Right lobe of liver (tissue), 6 donors: ENCODE results near the gene SYNE4. TPM values are rescaled to one million over a fixed set of nuclear protein-coding genes. Genes with fewer than 3 reads are reported as not detected.

ENCODE experiments used
- ATAC-seq, 4 donors: fragments of 200-7000 bp; cut with Tn5 transposase; one replicate each; pipeline ENCODE4 v1.9.1; 2020; ENCODE audit warnings: mild to moderate bottlenecking in 4 of 4, moderate library complexity in 4 of 4
- DNase-seq, 3 donors: peaks; one replicate each; pipeline ENCODE4 v3.0.0-alpha.2; 2020
- H3K27ac ChIP-seq, 3 donors: fragments of 200-600 bp; one replicate each; pipeline ENCODE4 v1.8.0; 2022
- H3K27me3 ChIP-seq, 2 donors: fragments of 200-600 bp; one replicate each; pipeline ENCODE4 v1.8.0; 2022
- H3K36me3 ChIP-seq, 4 donors: fragments of 200-600 bp; sonication (generic) in 1 of 4; one replicate each; pipeline versions ENCODE4 v1.5.1 to v1.8.0; 2017 to 2022; ENCODE audit warnings: control low read depth in 1 of 4
- H3K4me1 ChIP-seq, 4 donors: fragments of 200-600 bp; sonication (generic) in 1 of 4; one replicate each; pipeline versions ENCODE4 v1.5.1 to v1.8.0; 2017 to 2022; ENCODE audit warnings: control low read depth in 1 of 4
- H3K4me3 ChIP-seq, 3 donors: fragments of 200-600 bp; one replicate each; pipeline ENCODE4 v1.8.0; 2022
- H3K9me3 ChIP-seq, 4 donors: fragments of 200-600 bp; sonication (generic) in 1 of 4; one replicate each; pipeline versions ENCODE4 v1.5.1 to v1.8.0; 2017 to 2022; ENCODE audit warnings: control low read depth in 1 of 4
- POLR2A ChIP-seq: fragments of 450-650 bp; IDR thresholded peaks from one replicate; pipeline ENCODE4 v1.6.1; 2017; ENCODE audit warnings: antibody characterized with exemption, mild to moderate bottlenecking
- WGBS: methylation state at CpG from one replicate; pipeline ENCODE4 v1.1.6; 2018; ENCODE audit warnings: low coverage, low lambda C conversion rate; ENCODE audit not compliant: insufficient coverage; ENCODE audit errors: missing lambda C conversion rate; 5-methylcytosine and 5-hydroxymethylcytosine counted together
- intact Hi-C, 2 donors: fragments of 100-400 bp; cut with DNase I; formaldehyde crosslinking; loops; one replicate each; pipeline versions ENCODE4 v1.11.2 to v1.14.1; 2022
- total RNA-seq, 6 experiments: library from RNA; depleted of rRNA in 2 of 6; stranded (reverse); fragments of >200 nt in 2 of 6; fragmentation: NEBNext Ultra II Directional in 3 of 6; extraction: Animal tissue kit (Norgen Biotek cat#: 25700) in 3 of 6; gene quantifications; one replicate each; pipeline versions ENCODE4 v1.1.0 to v1.2.4, GENCODE V29; 2016 to 2023
- TF ChIP-seq, protein P1 (sequence below), 4 donors: fragments of 200-600 bp in 3 of 4; fragments of 450-650 bp in 1 of 4; IDR thresholded peaks; one replicate each; pipeline versions ENCODE4 v1.5.1 to v1.8.0; 2016 to 2022; ENCODE audit warnings: antibody characterized with exemption in 4 of 4, mild to moderate bottlenecking in 2 of 4
- donor health status: DM: no; HTN: yes; CAD: no.
- donor health status: DM: no; HTN: no; CAD: no.
- donor health status: DM: no; HTN: no; CAD: no.
- donor health status: DM: no; HTN: yes; CAD: no.
- donor health status: DM: no; HTN: yes; CAD: no.

Gene SYNE4
- total RNA-seq, 6 experiments from 2014 or later, result 3.9 to 7.5 (median 7.0) TPM

DNA sequence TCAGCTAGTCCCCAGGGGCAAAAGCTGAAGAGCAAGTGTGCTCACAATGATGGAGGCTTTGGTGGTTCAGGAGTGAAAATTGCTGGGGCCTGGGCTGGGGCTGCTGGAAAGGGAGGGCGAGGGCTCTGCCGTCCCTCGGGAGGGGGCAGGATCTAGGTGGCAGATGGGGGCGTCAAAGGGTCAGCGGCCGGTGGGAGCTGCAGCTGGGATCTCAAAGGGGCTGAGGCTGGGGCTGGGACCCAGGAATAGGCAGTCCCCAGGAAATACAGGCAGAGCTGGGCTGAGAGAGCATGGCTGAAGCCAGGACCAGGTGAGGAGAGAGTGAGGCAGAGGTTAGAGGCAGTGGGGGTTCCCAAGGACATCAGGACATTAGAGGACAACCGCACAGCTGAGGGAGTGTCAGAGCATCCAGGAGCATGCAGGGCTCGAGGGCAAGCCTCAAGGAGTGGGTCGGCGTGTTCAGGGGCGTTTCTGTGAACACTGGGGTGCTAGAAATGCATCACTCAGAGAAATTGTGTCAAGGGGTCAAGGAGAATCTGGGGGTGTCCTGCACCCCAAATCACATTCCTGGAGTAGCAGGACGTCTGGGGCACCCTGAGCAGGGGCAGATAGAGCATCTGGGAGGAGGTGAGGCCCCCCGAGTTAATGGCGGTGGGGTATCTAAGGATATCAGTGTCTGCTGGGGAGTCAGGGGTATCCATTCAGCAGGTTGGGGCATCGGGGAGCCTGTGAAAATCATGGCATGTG lies 1.2 kb upstream of the SYNE4 start:
- intact Hi-C loops, result no loop called here
- H3K4me3 ChIP-seq, result peak overlapping the region; percentile 54 to 71 (median 69)
- TF ChIP-seq POLR2A, result no peak
- TF ChIP-seq, protein P1, sequence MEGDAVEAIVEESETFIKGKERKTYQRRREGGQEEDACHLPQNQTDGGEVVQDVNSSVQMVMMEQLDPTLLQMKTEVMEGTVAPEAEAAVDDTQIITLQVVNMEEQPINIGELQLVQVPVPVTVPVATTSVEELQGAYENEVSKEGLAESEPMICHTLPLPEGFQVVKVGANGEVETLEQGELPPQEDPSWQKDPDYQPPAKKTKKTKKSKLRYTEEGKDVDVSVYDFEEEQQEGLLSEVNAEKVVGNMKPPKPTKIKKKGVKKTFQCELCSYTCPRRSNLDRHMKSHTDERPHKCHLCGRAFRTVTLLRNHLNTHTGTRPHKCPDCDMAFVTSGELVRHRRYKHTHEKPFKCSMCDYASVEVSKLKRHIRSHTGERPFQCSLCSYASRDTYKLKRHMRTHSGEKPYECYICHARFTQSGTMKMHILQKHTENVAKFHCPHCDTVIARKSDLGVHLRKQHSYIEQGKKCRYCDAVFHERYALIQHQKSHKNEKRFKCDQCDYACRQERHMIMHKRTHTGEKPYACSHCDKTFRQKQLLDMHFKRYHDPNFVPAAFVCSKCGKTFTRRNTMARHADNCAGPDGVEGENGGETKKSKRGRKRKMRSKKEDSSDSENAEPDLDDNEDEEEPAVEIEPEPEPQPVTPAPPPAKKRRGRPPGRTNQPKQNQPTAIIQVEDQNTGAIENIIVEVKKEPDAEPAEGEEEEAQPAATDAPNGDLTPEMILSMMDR (IDR thresholded peaks at IDR 0.05), result no peak
- no peak for ATAC-seq
- H3K9me3 ChIP-seq, result no peaks in the 10 kb centered on the region
- no peaks in the 10 kb centered on the region for H3K27me3 ChIP-seq
- H3K4me1 ChIP-seq, result peaks cover 0 to 24% (median 2%) of the 10 kb centered on the region in 4 donors
- peak overlapping the region in 1 of 3 donors; percentile 78 for H3K27ac ChIP-seq
- 58% methylated on average over 10 of the region's 15 CpGs for WGBS
- no peaks in the 10 kb centered on the region for H3K36me3 ChIP-seq
- no peak for DNase-seq

- Histone ChIP-seq H3K4me1 (peaks cover 0 to 20% (median 2%) of the 10 kb centered on the region in 4 donors), H3K4me3 (peak overlapping the region; percentile 54 to 71 (median 69)), H3K27ac (peak overlapping the region in 2 of 3 donors; percentile 51 to 78), H3K9me3 (no peaks in the 10 kb centered on the region), H3K36me3 (peaks cover 0 to 3% (median 0%) of the 10 kb centered on the region in 4 donors), H3K27me3 (no peaks in the 10 kb centered on the region)
- peak; percentile 38 to 68 (median 52) for ATAC-seq
- WGBS, result 0% methylated on average over 8 of the region's 50 CpGs
- intact Hi-C loops, result no loop called here
- DNase-seq, result peak; percentile 75 to 79 (median 79)
- no peak for TF ChIP-seq POLR2A
- TF ChIP-seq, protein P1 (IDR thresholded peaks at IDR 0.05), result no peak
Observed at GRCh38 chr19:36009220-36009619, 607 bp upstream of the SYNE4 start.

DNA sequence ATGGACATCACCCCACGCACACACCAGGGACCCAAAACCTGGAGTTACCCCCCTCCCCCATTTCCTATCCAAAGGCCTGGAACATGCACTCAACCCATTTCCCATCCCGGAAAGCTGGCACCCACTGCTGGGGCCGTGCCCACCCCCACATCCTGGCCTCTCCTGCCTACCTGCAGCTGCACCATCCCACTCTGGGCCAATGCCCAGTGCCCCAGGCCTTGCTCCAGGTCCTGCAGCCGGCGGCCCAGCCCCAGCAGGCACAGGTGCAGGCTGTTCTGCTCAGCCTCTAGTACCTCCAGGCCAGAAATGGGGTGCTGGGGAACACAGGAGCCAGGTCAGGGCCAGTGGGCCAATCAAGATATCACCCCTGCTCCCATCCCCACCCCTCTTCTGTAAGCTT lies 1.7 kb downstream of the SYNE4 start:
- H3K4me1 ChIP-seq, result peaks cover 0 to 13% (median 2%) of the 10 kb centered on the region in 4 donors
- no peak overlapping the region for H3K4me3 ChIP-seq
- intact Hi-C loops, result no loop called here
- no CpG with 5 or more reads among the region's 5 CpGs for WGBS
- H3K9me3 ChIP-seq, result no peaks in the 10 kb centered on the region
- ATAC-seq (peak in 1 of 4 donors; percentile 4), DNase-seq (no peak)
- H3K27me3 ChIP-seq, result no peaks in the 10 kb centered on the region
- TF ChIP-seq POLR2A, result no peak
- TF ChIP-seq, protein P1 (IDR thresholded peaks at IDR 0.05), result no peak
- H3K36me3 ChIP-seq, result peaks cover 0 to 3% (median 0%) of the 10 kb centered on the region in 4 donors
- H3K27ac ChIP-seq, result no peak overlapping the region

GRCh38 chr19:36003284-36003683 lies 5.3 kb downstream of the SYNE4 start:
- intact Hi-C loops, result no loop called here
- no peak overlapping the region for H3K27ac ChIP-seq
- H3K4me1 ChIP-seq, result peaks cover 0 to 30% (median 9%) of the 10 kb centered on the region in 4 donors
- no peak overlapping the region for H3K4me3 ChIP-seq
- WGBS, result 96% methylated on average over 4 of the region's 4 CpGs
- no peak for TF ChIP-seq POLR2A
- TF ChIP-seq, protein P1 (IDR thresholded peaks at IDR 0.05), result no peak
- no peak for ATAC-seq
- H3K36me3 ChIP-seq, result peaks cover 0 to 3% (median 0%) of the 10 kb centered on the region in 4 donors
- H3K27me3 ChIP-seq, result no peaks in the 10 kb centered on the region
- DNase-seq, result no peak
- no peaks in the 10 kb centered on the region for H3K9me3 ChIP-seq
